Umbilical cord (tissue), 2 donors: ENCODE measurements around the gene BTBD6. TPM values are rescaled to one million over a fixed set of nuclear protein-coding genes. Genes with fewer than 3 reads are reported as not detected.
A peak's percentile ranks its signal among the peaks of the same experiment; 100 is the strongest.
"Not testable (repeated sequence)": the region's sequence is repeated elsewhere in the genome, so short reads cannot be mapped to it uniquely, and the experiment has no call there.

Experiments
- DNase-seq: peaks from one replicate; pipeline ENCODE4 v3.0.0-alpha.2; 2015; ENCODE audit warnings: low spot score
- total RNA-seq: library from RNA; depleted of rRNA; stranded (reverse); fragments of >200 nt; gene quantifications from one replicate; pipeline ENCODE4 v1.2.3, GENCODE V29; 2014; ENCODE audit warnings: low replicate concordance; ENCODE audit not compliant: insufficient read depth

Gene BTBD6
- total RNA-seq, 1 donor from 2014 or later: 33.0 TPM

DNA sequence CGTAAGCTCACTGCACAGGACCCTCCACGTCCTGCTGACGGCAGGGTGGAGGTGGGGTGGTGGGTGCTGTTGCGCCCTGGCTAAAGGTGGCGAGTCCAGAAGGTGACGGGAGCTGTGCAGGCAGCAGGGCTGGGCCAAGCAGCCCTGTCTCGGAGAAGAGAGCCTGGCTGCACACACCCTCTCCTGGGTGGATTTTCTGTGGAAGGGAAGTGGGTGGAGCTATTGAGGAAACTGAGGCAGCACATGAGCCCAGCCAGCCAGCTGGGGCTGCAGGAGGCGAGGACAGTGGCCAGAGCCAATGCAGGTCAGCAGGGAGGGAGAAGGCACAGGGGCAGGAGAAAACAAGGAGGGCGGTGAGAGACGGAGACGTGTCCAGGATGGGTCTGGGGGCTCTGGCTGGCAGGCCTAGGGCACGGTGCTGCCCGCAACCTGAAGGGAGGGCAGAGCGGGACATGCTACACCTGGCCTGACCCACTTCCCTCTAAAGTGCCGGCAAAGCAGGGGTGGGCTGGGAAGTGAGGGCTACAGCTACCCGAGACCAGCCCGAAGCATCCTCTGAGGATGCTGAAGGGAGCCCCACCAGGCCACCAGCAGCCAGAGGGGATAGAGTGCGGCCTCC lies 20.5 kb downstream of the BTBD6 start:
- DNase-seq: no peak

- DNase-seq: no peak
Observed at GRCh38 chr14:105269405-105269804, 21.1 kb downstream of the BTBD6 start.

DNA sequence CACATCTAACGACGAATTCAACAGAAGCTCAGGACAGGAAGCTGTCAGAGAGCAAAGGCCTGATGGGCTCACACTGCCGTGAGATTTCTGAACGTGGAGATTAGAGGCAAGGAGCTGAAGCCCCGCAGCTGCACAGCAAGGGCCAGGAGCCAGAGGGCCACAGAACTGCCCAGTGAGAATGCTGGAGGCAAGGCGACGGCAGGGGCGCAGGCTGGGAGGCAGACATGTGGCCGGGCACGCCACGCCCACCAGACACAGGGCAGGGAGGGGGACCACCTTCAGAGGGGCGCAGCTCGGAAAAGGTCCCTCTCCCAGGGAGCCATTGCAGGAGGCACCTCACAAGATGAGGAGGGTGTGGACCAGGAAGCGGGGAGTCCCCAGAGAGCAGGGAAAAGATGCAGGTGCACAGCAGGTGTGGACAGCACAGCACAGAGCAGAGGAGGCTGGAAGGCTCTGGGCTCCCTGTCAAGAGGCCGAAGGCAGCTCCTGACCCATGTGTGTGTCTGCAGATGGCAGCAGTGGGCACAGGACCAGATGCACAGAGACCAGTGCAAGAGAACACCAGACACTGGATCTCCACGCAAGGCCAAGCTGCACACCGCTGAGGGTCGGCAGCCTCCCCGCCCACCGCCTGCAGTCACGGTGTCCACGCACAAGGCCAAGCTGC lies 23.0 kb downstream of the BTBD6 start:
- no peak for DNase-seq

DNA sequence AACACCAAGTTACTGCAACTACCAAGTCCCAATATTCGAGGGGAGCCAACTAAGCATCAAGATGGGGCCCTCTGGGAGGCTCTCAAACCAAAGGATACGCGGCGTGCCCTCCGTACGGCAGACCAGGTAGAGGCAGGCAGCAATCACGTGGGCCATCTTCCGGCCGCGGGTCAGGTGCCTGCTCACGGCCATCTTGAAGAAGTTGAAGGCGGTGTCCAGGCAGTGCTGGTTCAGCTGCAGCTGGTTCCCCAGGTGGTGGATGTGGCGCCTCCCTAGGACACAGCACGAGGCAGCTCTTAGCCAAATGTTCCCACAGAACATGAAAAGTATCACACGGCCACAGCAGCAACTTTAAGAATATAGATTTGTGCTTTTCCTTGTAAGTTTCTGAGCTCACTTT lies 24.3 kb downstream of the BTBD6 start:
- DNase-seq: no peak

GRCh38 chr14:105273062-105273461 lies 24.7 kb downstream of the BTBD6 start:
- peak; percentile 27 for DNase-seq

DNA sequence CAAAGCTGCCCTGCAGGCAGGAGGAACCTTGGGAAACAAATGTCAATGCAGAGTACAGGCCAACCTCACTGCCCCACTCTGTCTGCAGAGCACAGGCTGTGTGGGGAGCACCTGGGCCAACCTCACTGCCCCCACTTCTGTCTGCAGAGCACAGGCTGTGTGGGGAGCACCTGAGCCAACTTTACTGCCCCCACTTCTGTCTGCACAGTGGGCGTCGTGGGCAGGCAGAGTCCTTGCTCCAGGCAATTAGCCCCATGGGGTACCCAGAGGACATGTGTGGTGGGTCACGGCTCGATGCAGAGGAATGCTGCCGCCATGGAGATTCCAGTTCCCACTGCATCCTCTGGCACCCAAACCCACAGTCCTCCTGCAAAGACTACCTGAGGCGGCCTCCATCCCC lies 26.3 kb downstream of the BTBD6 start:
- no peak for DNase-seq

- DNase-seq: peak; percentile 49
Observed at GRCh38 chr14:105275267-105275946, 27.1 kb downstream of the BTBD6 start.

GRCh38 chr14:105277448-105277847 lies 29.1 kb downstream of the BTBD6 start:
- DNase-seq: not testable (repeated sequence)

- no peak for DNase-seq
Observed at GRCh38 chr14:105279642-105280361, 31.5 kb downstream of the BTBD6 start.

- no peak for DNase-seq
Observed at GRCh38 chr14:105280525-105280924, 32.2 kb downstream of the BTBD6 start.

GRCh38 chr14:105281371-105282097 lies 33.2 kb downstream of the BTBD6 start:
- peak; percentile 81 for DNase-seq

- no peak for DNase-seq
Observed at GRCh38 chr14:105282098-105282725, 33.9 kb downstream of the BTBD6 start.

DNA sequence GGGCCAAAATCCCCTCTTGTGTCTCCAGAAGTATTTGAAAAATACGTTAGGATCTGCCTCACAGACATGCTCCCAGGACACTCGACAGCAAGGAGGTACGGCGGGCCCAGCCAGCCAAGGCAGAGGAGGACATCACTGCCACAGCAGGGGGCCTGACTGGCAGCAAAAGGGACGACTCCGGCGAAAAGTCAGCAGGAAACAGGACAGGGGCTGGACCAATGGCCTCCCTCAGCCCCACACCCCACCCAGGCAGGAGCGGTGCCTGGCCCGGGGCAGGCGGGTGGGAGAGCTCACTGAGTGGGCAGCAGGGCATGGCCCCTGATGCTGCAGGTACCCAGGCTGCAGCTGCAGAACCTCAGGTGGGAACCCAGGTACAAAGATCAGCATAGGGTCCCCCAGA lies 34.7 kb downstream of the BTBD6 start:
- DNase-seq: no peak

DNA sequence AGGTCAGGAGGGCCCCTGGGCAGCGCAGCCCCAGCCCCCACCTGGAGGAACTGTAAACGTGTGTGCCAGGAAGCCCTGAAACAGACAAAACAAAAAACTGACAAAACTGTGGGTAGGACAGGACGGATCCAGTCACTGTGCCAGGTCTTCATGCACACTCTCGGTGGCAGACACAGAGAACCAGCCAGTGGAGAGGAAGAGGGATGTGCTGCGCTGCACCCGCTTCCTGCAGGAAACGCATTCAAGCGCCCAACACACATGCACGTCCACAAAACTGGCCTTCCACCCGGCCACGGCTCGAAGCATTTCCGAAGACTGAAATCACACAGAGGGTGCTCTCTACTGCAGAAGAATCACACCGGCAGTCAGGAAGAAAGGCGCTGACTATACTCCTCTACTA lies 35.6 kb downstream of the BTBD6 start:
- DNase-seq: no peak

DNA sequence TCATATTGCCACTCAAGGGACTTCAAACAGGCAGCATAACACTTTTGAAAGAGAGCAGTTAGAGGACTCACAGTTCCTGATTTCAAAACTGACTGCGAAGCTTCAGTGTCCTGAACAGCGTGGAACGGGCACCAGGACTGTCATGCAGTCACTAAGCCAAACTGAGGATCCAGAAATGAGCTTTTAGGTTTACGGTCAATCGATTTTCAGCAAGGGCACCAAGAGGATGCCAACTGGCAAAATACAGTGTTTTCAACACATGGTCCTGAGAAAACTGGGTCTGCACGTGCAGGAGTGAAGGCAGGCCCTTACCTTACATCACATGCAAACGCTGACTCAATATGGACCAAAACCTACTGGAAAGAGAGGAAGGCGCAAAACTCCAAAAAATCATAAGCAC lies 36.8 kb downstream of the BTBD6 start:
- no peak for DNase-seq

- DNase-seq: no peak
Observed at GRCh38 chr14:105286759-105287144, 38.4 kb downstream of the BTBD6 start.

DNA sequence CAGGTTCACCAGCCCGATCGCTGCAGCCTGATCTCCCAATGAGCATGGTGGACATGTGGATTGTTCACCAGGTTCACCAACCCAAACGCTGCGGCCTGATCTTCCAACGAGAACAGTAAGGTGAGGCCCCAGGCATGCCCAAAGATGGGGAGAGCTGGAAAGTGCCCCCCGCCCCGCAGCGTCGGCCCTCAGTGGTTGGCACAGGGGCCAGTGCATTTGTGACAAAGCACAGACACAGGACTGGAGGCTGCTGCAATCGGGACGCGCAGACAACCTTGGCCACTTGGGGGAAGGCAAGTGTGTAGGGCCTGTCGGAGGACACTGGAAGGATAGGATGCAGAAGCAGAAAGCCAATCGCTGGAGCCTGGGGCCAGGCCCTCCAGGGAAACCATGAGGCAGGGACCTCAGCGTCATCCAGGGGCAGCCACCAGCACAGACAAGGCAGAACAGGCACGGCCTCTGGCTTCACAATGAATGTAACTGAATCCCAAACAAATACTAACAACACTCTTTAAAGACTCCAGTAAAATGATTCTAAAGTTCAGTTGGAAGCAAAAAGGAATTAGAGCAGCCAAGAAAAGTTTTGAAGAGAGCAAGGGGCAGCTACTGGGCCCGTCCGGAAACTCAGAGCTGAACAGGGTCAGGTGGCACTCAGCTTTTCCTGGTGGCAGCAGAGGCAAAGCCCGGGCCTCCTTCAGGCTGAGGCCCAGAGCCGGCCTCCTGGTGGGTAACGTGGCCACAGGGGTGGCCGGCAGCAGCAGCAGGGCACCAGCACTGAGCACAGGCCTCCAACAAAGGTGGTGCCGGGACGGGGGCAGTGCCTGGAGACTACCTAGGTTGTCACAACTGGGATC lies 39.1 kb downstream of the BTBD6 start:
- DNase-seq: no peak

- not testable (repeated sequence) for DNase-seq
Observed at GRCh38 chr14:105288936-105289335, 40.6 kb downstream of the BTBD6 start.

DNA sequence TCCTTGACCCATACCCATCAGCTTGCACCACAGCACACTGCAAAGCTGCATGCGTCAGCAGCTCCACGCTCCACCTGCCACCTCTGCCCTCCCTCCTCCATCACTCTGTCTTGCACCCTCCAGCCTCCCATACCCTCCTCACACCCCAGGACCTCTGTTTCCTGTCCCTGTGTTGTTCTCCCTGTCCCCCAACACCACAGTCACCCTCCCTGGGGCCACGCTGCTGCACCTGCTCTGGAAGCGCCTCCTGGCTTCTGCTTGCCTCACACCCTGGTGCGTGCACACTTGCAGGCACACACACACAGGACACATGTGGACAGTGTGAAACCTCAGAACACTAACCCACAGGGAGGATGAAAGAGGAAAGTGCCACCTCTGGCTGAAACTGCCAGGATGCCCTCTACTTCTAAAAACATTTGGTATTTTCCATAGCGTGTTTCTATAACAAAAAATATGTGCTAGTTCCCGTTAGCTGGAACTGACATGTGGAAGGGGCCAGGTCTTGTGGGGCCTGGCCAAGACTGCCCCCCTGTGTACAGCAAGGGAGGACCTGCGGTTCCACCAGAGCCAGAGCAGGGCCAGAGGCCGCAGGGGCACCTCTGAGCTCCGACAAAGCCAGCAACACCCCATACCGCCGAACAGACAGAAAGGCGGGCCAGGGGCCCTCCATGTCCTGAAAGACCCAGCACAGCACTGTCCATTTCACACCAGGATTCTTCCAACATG lies 42.5 kb downstream of the BTBD6 start:
- no peak for DNase-seq
